Measurements from ENCODE around the gene OR10H3.

DNA sequence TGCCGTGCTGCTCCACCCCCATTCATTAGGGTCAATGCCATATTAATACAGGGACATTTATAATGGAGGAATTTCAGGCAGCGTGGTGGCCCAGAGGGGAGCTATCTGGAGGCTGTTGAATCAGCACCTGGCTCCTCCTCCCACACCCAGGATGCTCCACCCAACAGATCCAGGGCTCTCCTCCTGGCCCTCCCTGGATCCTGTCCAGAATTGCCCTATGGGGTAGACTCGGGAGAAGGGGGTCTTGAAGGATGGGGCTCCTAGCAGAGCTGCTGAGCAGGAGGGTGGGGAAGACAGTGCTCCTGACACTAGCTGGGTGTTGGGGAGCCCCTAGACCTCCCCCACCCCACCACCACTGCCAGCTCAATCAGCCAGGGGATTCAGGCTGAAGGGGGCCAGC lies 44.4 kb downstream of the OR10H3 start:
- TF ChIP-seq, protein P1, sequence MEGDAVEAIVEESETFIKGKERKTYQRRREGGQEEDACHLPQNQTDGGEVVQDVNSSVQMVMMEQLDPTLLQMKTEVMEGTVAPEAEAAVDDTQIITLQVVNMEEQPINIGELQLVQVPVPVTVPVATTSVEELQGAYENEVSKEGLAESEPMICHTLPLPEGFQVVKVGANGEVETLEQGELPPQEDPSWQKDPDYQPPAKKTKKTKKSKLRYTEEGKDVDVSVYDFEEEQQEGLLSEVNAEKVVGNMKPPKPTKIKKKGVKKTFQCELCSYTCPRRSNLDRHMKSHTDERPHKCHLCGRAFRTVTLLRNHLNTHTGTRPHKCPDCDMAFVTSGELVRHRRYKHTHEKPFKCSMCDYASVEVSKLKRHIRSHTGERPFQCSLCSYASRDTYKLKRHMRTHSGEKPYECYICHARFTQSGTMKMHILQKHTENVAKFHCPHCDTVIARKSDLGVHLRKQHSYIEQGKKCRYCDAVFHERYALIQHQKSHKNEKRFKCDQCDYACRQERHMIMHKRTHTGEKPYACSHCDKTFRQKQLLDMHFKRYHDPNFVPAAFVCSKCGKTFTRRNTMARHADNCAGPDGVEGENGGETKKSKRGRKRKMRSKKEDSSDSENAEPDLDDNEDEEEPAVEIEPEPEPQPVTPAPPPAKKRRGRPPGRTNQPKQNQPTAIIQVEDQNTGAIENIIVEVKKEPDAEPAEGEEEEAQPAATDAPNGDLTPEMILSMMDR (IDR thresholded peaks at IDR 0.05; ENCODE audit: low read depth, low read length) = no peak
- no peak for TF ChIP-seq EZH2phosphoT487 (IDR thresholded peaks at IDR 0.05; ENCODE audit: low read depth)
